Esophagus squamous epithelium (tissue), 5 donors: ENCODE data around the gene SYAP1. TPM values are rescaled to one million over a fixed set of nuclear protein-coding genes. Genes with fewer than 3 reads are reported as not detected.
"Not testable (repeated sequence)": the region's sequence is repeated elsewhere in the genome, so short reads cannot be mapped to it uniquely, and the experiment has no call there.

ENCODE experiments used
- DNase-seq: peaks from one replicate; lab custom pipeline; 2025; lab: John Stamatoyannopoulos, UW
- H3K27ac ChIP-seq, 4 donors: fragments of 200-600 bp; sonication (generic); one replicate each; pipeline ENCODE4 v1.5.1; 2016 to 2019; ENCODE audit warnings: mild to moderate bottlenecking in 1 of 4
- H3K27me3 ChIP-seq, 4 donors: fragments of 200-600 bp; sonication (generic); 1 replicate in 3 of 4; 2 replicates in 1 of 4; pipeline versions ENCODE4 v1.5.1 to v1.6.0; 2017 to 2021; ENCODE audit warnings: antibody characterized with exemption in 1 of 4
- H3K36me3 ChIP-seq, 3 donors: fragments of 200-600 bp; sonication (generic); one replicate each; pipeline ENCODE4 v1.5.1; 2016 to 2019
- H3K4me1 ChIP-seq, 3 donors: fragments of 200-600 bp; sonication (generic); one replicate each; pipeline ENCODE4 v1.5.1; 2017 to 2019
- H3K4me3 ChIP-seq, 4 donors: fragments of 200-600 bp; sonication (generic); 1 replicate in 3 of 4; 2 replicates in 1 of 4; pipeline ENCODE4 v1.5.1; 2016 to 2019; ENCODE audit warnings: mild to moderate bottlenecking in 2 of 4, moderate library complexity in 1 of 4
- H3K9me3 ChIP-seq, 3 donors: fragments of 200-600 bp; sonication (generic); one replicate each; pipeline ENCODE4 v1.5.1; 2016 to 2019
- POLR2A ChIP-seq, 4 donors: fragments of 450-650 bp; IDR thresholded peaks; one replicate each; pipeline ENCODE4 v1.6.1; 2017; ENCODE audit warnings: antibody characterized with exemption in 4 of 4, mild to moderate bottlenecking in 4 of 4, moderate library complexity in 3 of 4
- WGBS, 2 donors: methylation state at CpG; one replicate each; pipeline ENCODE4 v1.1.5; 2018; 5-methylcytosine and 5-hydroxymethylcytosine counted together
- intact Hi-C: fragments of 100-400 bp; cut with DNase I; formaldehyde crosslinking; loops from one replicate; pipeline ENCODE4 v1.15.0; 2022
- total RNA-seq, 4 donors: library from RNA; depleted of rRNA; stranded (reverse); fragments of >200 nt; gene quantifications; one replicate each; pipeline ENCODE4 v1.1.0, GENCODE V29; 2016
- TF ChIP-seq, protein P1 (sequence below), 6 experiments: fragments of 450-650 bp in 4 of 6; fragments of 200-600 bp in 2 of 6; sonication (generic) in 2 of 6; IDR thresholded peaks; one replicate each; pipeline ENCODE4 v1.5.1; 2016 to 2019; ENCODE audit warnings: antibody characterized with exemption in 6 of 6, mild to moderate bottlenecking in 4 of 6, moderate library complexity in 4 of 6
- donor health status: DM: yes; HTN: yes; CAD: no.

SYAP1 gene
- total RNA-seq, 4 donors from 2014 or later = 16.2 to 22.8 (median 18.2) TPM

DNA sequence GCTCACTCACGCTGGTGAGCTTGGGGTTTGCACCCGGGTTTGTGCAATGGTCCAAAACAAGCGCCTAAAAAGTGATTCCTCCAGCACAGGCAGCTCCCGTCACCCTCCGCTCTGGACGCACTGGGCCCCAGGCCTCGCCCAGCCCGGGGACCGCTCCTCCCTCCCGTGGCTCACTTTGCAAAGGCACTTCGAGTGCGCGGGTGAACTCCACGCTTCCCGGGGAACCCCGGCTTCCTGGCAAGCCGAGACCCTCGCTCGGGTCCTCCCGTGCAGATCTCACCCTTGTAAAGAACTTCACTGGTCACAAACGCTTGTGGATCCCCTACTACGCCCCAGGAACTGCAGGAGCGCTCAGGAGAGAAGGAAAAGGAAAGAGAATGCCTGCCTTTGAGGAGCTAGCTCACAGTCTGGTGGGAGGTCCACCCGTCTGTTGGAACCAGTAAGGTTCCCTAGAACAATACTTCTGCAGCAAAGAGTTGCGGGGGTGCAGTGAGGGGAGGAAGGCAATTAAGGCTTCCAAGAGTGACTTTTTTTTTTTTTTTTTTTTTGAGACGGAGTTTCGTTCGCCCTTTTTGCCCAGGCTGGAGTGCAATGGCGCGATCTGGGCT, 6.8 kb upstream of the SYAP1 start, which contains the start of gene CTPS2:
CTPS2 (minus strand) TSS at position 122 of the 608 bp plus-strand sequence. CDS start 9,767 bp downstream, outside the sequence.
- intact Hi-C loops = no loop called here
- peak in 2 of 4 donors; percentile 37 to 55 for TF ChIP-seq POLR2A (IDR thresholded peaks at IDR 0.05)
- TF ChIP-seq, protein P1, sequence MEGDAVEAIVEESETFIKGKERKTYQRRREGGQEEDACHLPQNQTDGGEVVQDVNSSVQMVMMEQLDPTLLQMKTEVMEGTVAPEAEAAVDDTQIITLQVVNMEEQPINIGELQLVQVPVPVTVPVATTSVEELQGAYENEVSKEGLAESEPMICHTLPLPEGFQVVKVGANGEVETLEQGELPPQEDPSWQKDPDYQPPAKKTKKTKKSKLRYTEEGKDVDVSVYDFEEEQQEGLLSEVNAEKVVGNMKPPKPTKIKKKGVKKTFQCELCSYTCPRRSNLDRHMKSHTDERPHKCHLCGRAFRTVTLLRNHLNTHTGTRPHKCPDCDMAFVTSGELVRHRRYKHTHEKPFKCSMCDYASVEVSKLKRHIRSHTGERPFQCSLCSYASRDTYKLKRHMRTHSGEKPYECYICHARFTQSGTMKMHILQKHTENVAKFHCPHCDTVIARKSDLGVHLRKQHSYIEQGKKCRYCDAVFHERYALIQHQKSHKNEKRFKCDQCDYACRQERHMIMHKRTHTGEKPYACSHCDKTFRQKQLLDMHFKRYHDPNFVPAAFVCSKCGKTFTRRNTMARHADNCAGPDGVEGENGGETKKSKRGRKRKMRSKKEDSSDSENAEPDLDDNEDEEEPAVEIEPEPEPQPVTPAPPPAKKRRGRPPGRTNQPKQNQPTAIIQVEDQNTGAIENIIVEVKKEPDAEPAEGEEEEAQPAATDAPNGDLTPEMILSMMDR (IDR thresholded peaks at IDR 0.05) = no peak
- Histone ChIP-seq H3K9me3 (no peaks in the 10 kb centered on the region), H3K4me1 (peaks cover 0 to 3% (median 0%) of the 10 kb centered on the region in 3 donors), H3K4me3 (peak within 1 kb of the TSS; percentile 57 to 73 (median 71)), H3K27me3 (no peaks in the 10 kb centered on the region), H3K36me3 (peaks cover 0 to 2% (median 0%) of the 10 kb centered on the region in 3 donors), H3K27ac (peak within 1 kb of the TSS; percentile 75 to 90 (median 86))
- DNase-seq = no peak
- WGBS, 2 donors = 34% methylated on average over 10 of the region's 30 CpGs; no CpG with 5 or more reads in 1 of the 2 donors

- no peaks in the 10 kb centered on the region for H3K9me3 ChIP-seq
- H3K4me1 ChIP-seq = peaks cover 0 to 3% (median 0%) of the 10 kb centered on the region in 3 donors
- H3K27me3 ChIP-seq = no peaks in the 10 kb centered on the region
- DNase-seq = no peak
- H3K4me3 ChIP-seq = no peak overlapping the region
- no peak overlapping the region for H3K27ac ChIP-seq
- WGBS, 2 donors = 77 to 90% methylated on average over 8 of the region's 8 CpGs
- intact Hi-C loops = no loop called here
- TF ChIP-seq POLR2A (IDR thresholded peaks at IDR 0.05) = no peak
- TF ChIP-seq, protein P1 (IDR thresholded peaks at IDR 0.05) = no peak
- no peaks in the 10 kb centered on the region for H3K36me3 ChIP-seq
Measured at GRCh38 chrX:16714504-16714903, 4.9 kb upstream of the SYAP1 start.

GRCh38 chrX:16715638-16716037, 3.8 kb upstream of the SYAP1 start:
- H3K27me3 ChIP-seq, H3K36me3 ChIP-seq, H3K27ac ChIP-seq, H3K4me3 ChIP-seq, intact Hi-C loops, H3K4me1 ChIP-seq, DNase-seq, H3K9me3 ChIP-seq: not testable (repeated sequence)
- WGBS, 2 donors = 77 to 95% methylated on average over 5 to 6 of the region's 6 CpGs

- H3K9me3 ChIP-seq, DNase-seq, H3K27me3 ChIP-seq, H3K4me3 ChIP-seq, H3K36me3 ChIP-seq, H3K27ac ChIP-seq, intact Hi-C loops: not testable (repeated sequence)
- 60 to 78% methylated on average over 2 to 4 of the region's 6 CpGs for WGBS, 2 donors
- peaks cover 11 to 16% (median 12%) of the 10 kb centered on the region in 3 donors for H3K4me1 ChIP-seq
Measured at GRCh38 chrX:16716451-16716850, 3.0 kb upstream of the SYAP1 start.

- H3K9me3 ChIP-seq = no peaks in the 10 kb centered on the region
- TF ChIP-seq POLR2A (IDR thresholded peaks at IDR 0.05) = no peak
- TF ChIP-seq, protein P1 (IDR thresholded peaks at IDR 0.05) = no peak
- no peak for DNase-seq
- peak overlapping the region; percentile 90 to 97 (median 93) for H3K27ac ChIP-seq
- peak overlapping the region; percentile 59 to 92 (median 71) for H3K4me3 ChIP-seq
- intact Hi-C loops = no loop called here
- H3K27me3 ChIP-seq = no peaks in the 10 kb centered on the region
- H3K4me1 ChIP-seq = peaks cover 11 to 27% (median 13%) of the 10 kb centered on the region in 3 donors
- 15 to 44% methylated on average over 2 to 5 of the region's 6 CpGs for WGBS, 2 donors
- no peaks in the 10 kb centered on the region for H3K36me3 ChIP-seq
Measured at GRCh38 chrX:16718824-16719333, 533 bp upstream of the SYAP1 start.

DNA sequence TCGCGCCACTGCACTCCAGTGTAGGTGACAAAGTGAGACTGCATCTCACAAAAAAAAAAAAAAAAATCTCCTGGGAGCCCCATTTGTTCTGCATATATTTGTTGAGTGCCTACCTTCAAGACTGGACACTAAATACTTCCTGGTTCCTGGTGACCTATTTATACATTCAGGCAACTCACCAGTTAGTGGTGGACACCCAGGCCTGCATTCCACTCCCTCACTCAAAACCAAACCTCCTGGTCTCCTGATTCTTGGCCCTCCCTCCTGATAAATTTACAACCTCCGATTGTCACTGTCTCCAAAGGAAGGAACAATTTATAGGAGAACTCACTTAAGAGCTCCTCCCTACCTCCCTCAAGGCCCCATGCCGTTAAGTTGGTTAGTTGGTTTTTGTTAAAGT, 3.1 kb downstream of the SYAP1 start:
- intact Hi-C loops = loop anchor here (10.0 kb wide), 1 partner anchor 62 kb away; the partner anchor contains the start of gene TXLNG

More for the DNA sequence above, 3.1 kb downstream of the SYAP1 start:
- no peak for TF ChIP-seq POLR2A (IDR thresholded peaks at IDR 0.05)
- TF ChIP-seq, protein P1 (IDR thresholded peaks at IDR 0.05) = no peak
- DNase-seq = no peak
- no peaks in the 10 kb centered on the region for H3K27me3 ChIP-seq
- WGBS, 2 donors = 79 to 90% methylated on average over 3 to 4 of the region's 4 CpGs
- H3K36me3 ChIP-seq = no peaks in the 10 kb centered on the region
- no peak overlapping the region for H3K27ac ChIP-seq
- peaks cover 11 to 27% (median 13%) of the 10 kb centered on the region in 3 donors for H3K4me1 ChIP-seq
- no peak overlapping the region for H3K4me3 ChIP-seq
- H3K9me3 ChIP-seq = no peaks in the 10 kb centered on the region
